Measurements from ENCODE around the gene TBC1D20.
A peak's percentile ranks its signal among the peaks of the same experiment; 100 is the strongest.
"Not testable (repeated sequence)": the region's sequence is repeated elsewhere in the genome, so short reads cannot be mapped to it uniquely, and the experiment has no call there.

TBC1D20 gene

DNA sequence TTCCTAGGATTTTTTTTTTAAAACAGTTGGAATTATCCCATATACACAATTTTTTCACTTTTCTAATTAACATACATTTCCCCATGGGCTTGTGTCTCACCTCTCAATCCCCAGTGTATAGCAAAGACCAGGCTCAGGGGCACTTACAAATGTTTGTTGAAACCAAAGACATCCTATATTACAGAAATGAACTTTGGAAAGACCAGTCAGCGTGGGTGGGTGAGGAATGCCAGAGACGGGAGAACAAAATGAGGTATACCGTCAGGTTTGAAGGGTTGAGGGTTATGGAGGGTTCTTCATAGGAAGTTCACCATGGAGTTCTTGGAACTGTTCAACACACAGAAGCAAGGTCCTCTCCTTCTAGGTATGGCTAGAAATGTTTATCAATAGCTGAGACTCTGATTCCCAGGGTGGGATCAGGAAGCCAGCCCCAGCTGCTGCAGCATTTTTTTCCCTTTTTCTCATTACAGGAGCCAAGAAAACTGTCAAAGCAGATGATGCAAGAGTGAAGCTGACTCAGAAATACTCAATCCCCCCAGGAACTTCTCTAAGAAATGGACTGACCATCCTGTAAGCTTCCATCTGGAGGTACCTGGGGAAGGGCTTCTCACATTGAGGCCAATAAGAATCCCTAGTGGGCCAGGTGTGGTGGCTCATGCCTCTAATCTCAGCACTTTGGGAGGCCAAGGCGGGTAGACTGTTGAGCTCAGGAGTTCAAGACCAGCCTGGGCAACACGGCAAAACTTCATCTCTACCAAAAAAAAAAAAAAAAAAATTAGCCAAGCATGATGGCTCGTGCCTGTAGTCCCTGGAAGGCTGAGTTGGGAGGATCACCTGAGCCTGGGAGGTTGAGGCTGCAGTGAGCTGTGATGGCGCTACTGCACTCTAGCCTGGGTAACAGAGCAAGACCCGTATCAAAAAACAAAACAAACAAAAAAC lies 15.9 kb upstream of the TBC1D20 start:
- no peak overlapping the region for H3K4me3 ChIP-seq (ENCODE audit: low read length)
- no peak for DNase-seq (ENCODE audit: low read depth, low spot score)

DNA sequence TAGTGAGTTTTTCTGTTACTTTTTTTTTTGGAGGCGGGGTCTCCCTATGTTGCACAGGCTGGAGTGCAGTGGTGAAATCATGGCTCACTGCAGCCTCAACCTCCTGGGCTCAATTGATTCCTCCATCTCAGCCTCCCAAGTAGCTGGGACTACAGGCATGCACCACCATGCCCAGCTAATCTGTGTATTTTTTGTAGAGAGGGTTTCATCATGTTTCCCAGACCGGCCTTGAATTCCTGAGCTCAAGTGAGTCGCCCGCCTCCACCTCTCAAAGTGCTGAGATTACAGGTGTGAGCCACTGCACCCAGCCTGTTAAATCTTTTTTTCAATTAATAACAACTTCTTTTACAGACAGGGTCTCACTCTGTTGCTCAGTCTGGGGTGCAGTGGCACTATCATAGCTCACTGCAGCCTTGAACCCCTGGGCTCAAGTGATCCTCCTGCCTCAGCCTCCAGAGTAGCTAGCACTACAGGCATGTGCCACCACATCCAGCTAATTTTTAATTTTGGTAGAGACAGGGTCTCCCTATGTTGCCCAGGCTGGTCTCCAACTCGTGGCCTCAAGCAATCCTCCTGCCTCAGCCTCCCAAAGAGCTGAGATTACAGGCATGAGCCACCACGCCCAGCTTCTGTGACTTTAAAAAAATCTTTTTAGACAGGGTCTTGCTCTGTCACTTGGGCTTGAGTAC lies 14.4 kb upstream of the TBC1D20 start:
- H3K4me3 ChIP-seq (ENCODE audit: low read length), result not testable (repeated sequence)

DNA sequence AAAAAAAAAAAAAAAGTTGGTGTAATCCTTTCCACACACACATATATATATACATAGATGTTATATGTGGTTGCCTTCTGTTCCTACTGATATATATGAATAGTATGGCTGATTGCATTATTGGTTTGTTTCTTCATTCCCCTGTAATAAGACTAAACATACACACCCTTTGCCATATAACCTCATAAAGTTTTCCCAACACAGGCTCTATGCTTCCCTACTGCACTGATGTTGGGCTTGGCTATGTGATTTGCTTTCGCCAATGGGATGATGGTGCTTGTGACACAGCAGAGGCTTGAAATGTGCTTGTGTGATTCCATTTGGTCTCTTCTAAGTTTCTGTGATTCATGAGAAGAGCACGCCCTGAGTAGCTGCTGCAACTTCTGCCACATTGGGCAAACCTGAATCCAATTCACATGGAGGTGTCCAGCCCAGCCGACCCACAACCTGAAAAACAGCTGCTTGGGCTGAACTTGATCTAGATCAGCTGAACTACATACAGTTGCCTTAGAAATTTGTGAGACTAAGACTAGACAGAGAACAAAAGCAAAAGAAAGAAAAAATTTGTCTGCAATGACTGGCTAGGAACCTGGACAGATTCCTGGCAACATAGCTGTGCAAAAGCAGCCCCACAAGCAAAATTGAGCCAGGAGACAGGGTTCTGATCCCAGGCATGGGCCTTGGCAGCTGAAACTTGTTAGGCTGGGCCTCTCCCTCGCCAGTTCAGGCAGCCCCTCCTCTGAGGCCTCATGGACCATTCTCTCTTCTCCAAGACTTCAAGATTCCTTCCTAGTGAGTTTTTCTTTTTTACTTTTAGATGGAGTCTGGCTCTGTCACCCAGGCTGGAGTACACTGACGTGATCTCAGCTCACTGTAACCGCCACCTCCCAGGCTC lies 13.4 kb upstream of the TBC1D20 start:
- no peak overlapping the region for H3K4me3 ChIP-seq (ENCODE audit: low read length)
- DNase-seq (ENCODE audit: low read depth, low spot score), result no peak

More for the DNA sequence above, 14.4 kb upstream of the TBC1D20 start:
- not testable (repeated sequence) for DNase-seq (ENCODE audit: low read depth, low spot score)

DNA sequence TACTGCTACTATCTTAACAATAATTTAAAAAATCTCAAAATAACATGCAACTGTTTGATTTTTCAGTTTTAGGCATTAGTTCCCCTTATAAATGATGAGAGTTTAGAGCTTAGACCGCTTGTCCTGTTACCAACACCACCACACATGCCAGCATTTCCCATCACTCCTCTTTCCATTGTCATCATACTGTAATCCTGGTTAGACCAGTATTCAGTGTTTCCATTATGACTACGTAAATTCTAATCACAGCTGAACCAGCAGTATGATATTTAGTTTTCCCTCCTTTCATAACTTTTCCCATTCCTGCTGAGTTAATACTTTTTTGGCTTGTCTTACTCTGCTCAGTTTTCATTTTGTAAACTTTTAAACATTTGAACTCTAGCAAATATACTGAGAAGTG lies 12.2 kb upstream of the TBC1D20 start:
- H3K4me3 ChIP-seq (ENCODE audit: low read length), result no peak overlapping the region
- no peak for DNase-seq (ENCODE audit: low read depth, low spot score)

DNA sequence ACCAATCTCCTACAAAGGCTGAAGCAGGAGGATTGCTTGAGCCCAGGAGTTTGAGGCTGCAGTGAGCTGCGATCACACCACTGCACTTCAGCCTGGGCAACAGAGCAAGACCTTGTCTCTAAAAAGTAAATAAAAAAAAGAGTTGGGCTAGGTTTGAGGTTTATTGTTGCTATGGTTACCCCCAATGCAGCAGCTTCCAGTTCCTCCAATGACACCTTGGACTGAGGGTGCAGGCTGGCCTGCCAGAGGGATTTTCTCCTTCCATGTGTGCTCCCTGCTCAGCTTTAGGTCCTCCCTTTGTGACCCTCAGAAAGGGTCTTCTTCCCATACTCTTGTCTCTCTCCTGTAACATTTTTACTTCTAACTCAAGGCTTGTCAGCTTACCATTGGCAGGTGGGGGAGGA lies 10.6 kb upstream of the TBC1D20 start:
- DNase-seq (ENCODE audit: low read depth, low spot score), result no peak
- H3K4me3 ChIP-seq (ENCODE audit: low read length), result no peak overlapping the region

DNA sequence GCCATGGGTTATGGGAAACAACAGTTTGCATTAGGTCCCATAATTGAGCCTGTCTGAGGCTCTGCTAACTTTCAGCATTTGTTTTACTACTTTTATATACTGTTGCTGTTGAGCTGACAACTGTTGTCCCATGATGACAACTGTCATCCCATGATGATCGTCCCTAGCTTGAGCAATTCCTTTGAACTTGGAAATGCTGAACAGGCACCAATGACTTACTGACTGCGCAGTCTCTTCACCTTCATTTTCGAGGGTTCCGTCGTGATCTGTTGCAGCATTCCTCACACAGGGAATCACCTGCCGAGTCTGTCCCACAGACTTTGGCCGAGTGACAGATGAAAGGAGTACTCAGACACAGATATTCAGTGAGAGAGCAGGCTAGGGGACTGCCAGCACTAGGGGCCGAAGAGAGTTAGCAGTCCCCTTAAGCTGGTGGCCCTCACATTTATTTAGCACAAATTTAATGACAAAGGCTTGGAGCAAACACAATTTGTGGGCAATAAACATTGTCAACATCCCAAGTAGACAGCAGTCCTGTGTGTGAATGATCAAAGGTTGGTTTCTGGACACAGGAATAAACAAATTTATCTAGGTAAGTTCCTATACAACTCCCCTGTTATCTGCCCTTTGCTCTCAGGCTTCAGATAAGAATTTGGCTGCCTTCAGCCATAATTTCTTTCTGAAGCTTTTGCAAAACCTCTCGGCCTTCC lies 10.0 kb upstream of the TBC1D20 start:
- H3K4me3 ChIP-seq (ENCODE audit: low read length), result no peak overlapping the region
- DNase-seq (ENCODE audit: low read depth, low spot score), result no peak

DNA sequence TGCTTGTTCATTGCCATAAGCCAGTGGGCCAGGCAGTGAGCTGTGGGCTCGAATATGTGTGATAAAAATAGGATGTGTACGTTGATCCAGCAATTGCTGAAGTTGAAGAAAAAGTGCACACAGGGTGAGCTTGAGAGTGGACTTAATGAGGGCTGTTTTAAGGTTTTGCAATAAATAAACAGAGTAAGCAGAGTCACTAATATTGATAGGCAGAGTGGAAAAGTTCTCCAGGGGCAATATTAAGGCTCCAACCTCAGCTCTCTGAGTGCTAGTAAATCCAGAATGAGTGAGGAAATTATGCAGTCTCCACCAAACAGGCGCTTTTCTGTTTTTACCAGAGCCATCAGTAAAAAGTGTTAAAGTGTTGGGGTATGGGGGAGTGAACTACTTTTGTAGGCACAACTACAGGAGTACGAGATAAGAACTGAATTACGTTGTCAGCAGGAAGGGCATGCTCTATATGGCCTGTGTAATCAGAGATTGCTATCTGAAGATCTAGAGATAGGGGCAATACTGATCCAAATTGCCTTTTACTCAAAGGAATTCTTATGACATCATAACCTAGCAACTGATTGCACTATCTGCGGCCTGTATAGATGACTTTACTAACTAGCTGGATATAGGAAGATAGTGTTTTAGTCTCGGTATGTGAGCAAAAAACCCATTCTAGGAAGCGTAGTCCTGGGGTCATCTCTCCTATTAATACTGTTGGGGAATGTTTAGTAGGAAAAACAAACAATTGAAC lies 7.6 kb upstream of the TBC1D20 start:
- no peak for DNase-seq (ENCODE audit: low read depth, low spot score)
- H3K4me3 ChIP-seq (ENCODE audit: low read length), result no peak overlapping the region

DNA sequence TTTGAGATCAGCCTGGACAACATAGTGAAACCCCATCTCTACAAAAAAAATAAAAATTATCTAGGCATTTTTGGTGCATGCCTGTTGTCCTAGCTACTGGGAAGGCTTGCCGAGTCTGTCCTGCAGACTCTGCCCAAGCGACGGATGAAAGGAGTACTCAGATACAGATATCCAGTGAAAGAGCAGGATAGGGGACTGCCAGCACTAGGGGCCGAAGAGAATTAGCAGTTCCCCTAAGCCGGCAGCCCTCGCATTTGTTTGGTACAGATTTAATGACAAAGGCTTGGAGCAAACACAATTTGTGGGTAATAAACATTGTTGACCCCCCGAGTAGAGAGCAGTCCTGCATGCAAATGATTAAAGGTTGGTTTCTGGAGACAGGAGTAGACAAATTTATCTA lies 5.4 kb upstream of the TBC1D20 start:
- DNase-seq (ENCODE audit: low read depth, low spot score), result no peak
- no peak overlapping the region for H3K4me3 ChIP-seq (ENCODE audit: low read length)

DNA sequence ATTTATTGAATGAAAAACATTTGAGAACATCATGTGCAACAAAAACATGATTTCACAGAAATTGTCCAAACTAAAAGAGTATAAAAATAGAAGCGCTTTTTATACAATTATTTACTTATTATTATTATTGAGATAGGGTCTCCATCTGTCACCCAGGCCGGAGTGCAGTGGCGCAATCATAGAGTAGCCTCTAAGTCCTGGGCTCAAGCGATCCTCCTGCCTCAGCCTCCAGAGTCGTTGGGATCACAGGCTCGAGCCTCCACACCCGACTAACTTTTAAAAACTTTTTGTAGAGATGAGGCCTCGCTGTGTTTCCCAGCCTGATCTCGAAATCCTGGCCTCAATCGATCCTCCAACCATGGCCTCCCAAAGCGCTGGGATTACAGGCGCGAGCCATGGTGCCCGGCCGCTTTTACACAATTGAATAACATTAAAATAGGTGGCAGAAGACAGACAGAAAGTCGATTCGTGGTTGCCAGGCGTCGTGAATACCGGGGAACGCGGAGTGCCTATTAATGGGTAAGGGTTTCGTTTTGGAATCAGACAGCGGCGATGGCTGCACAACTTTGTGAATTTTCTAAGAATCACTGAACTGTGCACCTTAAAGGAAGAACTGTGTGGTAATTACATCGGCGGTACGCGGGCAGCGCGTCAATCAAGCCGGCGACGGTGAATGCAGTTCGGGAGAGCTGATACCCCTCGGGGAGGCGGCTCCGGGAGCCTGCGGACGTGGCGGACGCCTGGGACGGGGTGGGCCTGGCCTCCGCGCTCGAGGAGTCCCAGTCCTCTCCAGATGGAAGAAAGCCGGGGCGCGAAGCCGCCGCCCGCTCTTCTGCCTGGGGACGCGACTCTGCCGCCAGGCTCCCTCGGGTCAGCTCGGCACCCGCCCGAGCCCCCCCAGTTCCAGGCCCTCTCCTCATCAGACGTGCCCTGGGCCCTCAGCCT lies 807 bp downstream of the TBC1D20 start:
- DNase-seq (ENCODE audit: low read depth, low spot score), result no peak
- H3K4me3 ChIP-seq (ENCODE audit: low read length), result peak overlapping the region; percentile 75

DNA sequence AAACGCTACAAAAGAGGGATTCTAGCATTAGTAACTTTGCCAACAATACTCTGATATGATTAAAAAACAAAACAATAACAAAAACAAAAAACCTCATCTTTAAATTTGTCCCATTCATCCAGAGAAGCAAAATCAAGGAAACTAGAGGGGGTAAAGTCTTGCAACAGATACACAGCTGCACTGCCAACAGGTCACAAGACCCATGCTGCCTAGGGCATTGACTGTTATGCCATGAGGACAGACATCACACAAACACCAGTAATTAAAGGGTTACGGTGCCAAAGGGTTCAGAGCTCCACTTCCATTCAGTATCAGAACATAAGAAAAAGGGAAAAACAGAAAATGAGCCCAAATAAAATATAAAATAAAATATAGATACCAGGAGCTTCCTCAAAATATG lies 1.6 kb downstream of the TBC1D20 start:
- no peak for DNase-seq (ENCODE audit: low read depth, low spot score)
- no peak overlapping the region for H3K4me3 ChIP-seq (ENCODE audit: low read length)

DNA sequence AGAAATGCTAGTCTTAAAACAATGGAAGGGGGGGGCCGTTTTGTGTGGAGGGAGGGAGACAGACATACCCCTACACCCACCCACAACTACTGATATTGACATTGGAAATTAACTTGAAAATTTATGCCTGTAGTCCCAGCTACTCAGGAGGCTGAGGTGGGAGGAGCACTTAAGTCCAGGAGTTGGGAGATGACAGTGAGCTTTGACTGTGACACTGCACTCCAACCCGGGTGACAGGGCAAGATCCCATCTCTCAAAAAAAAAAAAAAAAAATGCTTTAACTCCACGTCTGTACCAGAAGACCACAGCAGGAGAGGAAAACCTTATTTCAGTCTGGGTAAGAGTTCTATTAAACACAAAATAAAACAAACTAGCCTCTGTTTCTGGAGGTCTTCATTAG lies 2.2 kb downstream of the TBC1D20 start:
- no peak overlapping the region for H3K4me3 ChIP-seq (ENCODE audit: low read length)
- no peak for DNase-seq (ENCODE audit: low read depth, low spot score)

DNA sequence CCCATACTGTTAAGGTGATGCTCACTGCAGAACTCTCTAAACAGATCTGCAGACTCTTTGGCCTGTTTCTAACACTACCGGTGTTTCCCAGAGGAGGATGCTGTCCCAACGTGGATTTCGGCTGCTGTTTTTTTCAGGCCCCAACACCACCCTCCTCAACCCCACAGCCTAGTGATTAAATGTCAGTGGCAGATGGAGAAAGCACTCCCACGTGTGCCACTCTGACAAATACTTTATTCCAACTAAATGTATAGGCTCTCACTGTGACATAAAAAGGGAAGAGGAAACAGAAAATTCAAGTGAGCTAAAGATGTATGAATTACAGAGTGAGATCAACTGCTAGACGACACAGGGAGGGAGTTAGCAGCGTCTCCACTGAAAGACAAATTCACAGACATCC lies 3.6 kb downstream of the TBC1D20 start:
- no peak for DNase-seq (ENCODE audit: low read depth, low spot score)
- no peak overlapping the region for H3K4me3 ChIP-seq (ENCODE audit: low read length)

DNA sequence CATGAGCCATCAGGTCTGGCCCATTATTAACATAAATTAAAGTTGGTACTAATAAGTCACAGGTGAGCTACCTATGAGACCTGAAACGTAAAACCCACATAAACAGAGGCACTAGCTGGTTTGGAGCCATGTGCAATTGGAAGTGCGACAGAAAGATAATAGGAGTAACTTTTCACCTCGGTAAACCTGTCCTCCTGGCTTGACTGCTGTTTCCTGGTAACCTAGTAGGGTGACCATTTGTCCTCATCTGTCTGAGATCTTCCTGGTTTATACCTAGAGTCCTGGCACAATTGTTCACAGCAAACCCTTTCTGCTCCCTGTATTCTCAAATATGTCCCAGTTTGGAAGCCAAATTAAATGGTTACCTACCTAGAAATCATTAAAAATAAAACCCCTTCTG lies 7.4 kb downstream of the TBC1D20 start:
- H3K4me3 ChIP-seq (ENCODE audit: low read length), result no peak overlapping the region
- DNase-seq (ENCODE audit: low read depth, low spot score), result no peak

DNA sequence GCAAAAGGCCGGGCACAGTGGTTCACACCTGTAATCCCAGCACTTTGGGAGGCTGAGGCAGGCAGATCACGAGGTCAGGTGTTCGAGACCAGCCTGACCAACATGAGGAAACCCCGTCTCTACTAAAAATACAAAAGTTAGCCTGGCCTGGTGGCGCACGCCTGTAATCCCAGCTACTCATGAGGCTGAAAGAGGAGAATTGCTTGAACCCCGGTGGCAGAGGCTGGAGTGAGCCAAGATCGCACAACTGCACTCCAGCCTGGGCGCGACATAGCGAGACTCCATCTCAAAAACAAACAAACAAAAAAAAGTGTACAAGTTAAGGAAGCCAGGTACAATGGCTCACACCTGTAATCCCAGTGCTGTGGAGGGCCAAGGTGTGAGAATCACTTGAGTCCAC lies 10.3 kb downstream of the TBC1D20 start:
- DNase-seq (ENCODE audit: low read depth, low spot score), result not testable (repeated sequence)

DNA sequence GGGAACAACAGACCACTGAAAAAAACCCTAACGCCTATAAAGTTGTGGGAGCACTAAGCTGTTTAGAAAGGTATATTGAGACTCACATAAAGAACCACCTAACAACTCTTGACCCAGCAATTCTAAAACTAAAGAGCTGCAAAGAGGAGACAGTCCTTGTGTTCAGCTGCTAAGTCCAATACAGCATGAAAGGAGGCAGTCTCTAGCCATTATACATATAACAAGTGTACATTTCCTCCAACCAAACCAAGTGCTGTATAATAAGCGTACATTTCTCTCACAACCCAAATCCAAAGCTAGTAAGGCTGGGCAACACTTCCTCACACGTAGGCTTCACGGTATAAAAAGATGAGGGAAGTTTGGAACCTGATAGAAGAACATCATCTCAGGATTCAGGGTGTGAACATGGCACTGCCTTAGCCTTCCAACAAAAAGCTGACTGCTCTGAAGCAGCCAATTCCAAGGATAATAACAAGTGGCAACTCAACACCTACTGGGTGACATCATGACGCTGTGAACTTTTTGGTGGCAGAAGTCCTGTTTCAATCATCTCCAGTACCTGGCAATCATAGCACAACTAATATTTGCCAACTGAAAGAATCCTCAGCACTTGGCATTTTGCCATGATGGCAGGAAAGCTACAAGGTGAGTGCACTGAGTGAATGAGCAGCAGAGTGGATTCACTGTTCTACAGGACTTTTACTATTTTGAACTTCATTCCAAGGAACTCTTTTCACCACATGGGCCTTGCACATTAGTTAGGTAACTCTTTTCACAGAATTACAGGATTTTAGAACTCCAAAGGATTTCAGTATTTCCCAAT lies 16.6 kb downstream of the TBC1D20 start:
- DNase-seq (ENCODE audit: low read depth, low spot score), result no peak

More for the DNA sequence above, 10.3 kb downstream of the TBC1D20 start:
- H3K4me3 ChIP-seq (ENCODE audit: low read length), result not testable (repeated sequence)

DNA sequence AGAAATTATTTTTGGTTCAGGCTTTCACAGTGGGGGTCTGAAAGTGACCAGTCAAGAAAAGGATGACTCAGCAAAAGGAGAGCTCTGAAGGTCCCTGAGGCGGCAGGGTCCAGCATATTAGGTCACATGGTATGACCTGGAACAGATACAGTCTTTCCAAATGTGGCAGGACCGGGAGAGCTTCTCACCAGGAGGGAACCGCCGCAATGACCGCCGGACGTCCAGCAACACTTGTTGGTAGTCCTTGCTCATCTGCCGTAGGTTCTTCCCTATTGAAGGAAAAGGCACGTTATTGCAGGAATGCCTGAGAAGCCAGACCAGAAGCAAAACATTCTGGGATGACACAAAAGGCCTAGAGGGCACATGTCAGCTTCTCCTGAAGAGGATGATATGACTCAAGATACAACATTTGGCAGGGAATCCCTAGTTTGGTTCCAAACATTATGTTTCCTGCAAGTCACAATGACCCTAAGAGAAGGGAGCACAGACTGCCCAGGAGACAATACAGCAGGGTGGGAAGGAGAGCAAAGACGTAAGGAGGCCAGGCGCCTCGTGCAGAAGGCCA lies 17.4 kb downstream of the TBC1D20 start:
- no peak overlapping the region for H3K4me3 ChIP-seq (ENCODE audit: low read length)
- DNase-seq (ENCODE audit: low read depth, low spot score), result no peak

More for the DNA sequence above, 16.6 kb downstream of the TBC1D20 start:
- no peak overlapping the region for H3K4me3 ChIP-seq (ENCODE audit: low read length)

Data from Jurkat, Clone E6-1 (cell line).